Measurements from ENCODE around the gene EHMT1.
"Not testable (repeated sequence)": the region's sequence is repeated elsewhere in the genome, so short reads cannot be mapped to it uniquely, and the experiment has no call there.

Gene EHMT1

GRCh38 chr9:137878146-137878941, 259.5 kb downstream of the EHMT1 start:
- DNase-seq: no peak

- no peak for DNase-seq
Observed at GRCh38 chr9:137879052-137879451, 260.2 kb downstream of the EHMT1 start.

GRCh38 chr9:137879566-137880150, 260.9 kb downstream of the EHMT1 start:
- no peak for DNase-seq

- DNase-seq: no peak
Observed at GRCh38 chr9:137880160-137880975, 261.6 kb downstream of the EHMT1 start.

GRCh38 chr9:137880976-137881530, 262.2 kb downstream of the EHMT1 start:
- DNase-seq: no peak

GRCh38 chr9:137881591-137882505, 263.0 kb downstream of the EHMT1 start:
- DNase-seq: no peak

GRCh38 chr9:137882506-137882821, 263.7 kb downstream of the EHMT1 start:
- no peak for DNase-seq

GRCh38 chr9:137883977-137884376, 265.2 kb downstream of the EHMT1 start:
- DNase-seq: not testable (repeated sequence)

- DNase-seq: not testable (repeated sequence)
Observed at GRCh38 chr9:137884547-137884946, 265.7 kb downstream of the EHMT1 start.

- DNase-seq: not testable (repeated sequence)
Observed at GRCh38 chr9:137885121-137885520, 266.3 kb downstream of the EHMT1 start.

Data from AML-193 (cell line).